ENCODE results near the gene NR3C2. TPM values are rescaled to one million over a fixed set of nuclear protein-coding genes. Genes with fewer than 3 reads are reported as not detected.

NR3C2 gene
- total and polyA plus RNA-seq, 4 donors, result 2.8 to 43.9 (median 11.5) TPM

GRCh38 chr4:148229798-148230197, 212.4 kb downstream of the NR3C2 start:
- ATAC-seq (ENCODE audit: insufficient read depth, low FRiP score), result no peak
- peaks cover 0 to 13% (median 0%) of the 10 kb centered on the region in 5 donors for H3K4me1 ChIP-seq (ENCODE audit: control insufficient read depth in 5 of 5, insufficient read depth in 5 of 5, low read length in 5 of 5)
- H3K27me3 ChIP-seq (ENCODE audit: control insufficient read depth in 3 of 3, insufficient read depth in 3 of 3, low read length in 2 of 3), result no peaks in the 10 kb centered on the region
- WGBS, 2 donors, result 76 to 86% methylated on average over 1 of the region's 1 CpG
- no peak overlapping the region for H3K4me3 ChIP-seq
- H3K9ac ChIP-seq (ENCODE audit: insufficient read depth in 1 of 2, low read length in 2 of 2), result no peak overlapping the region
- no peak for DNase-seq
- no peak overlapping the region for H3K27ac ChIP-seq (ENCODE audit: low read depth in 1 of 2, low read length in 1 of 2)
- H3K9me3 ChIP-seq (ENCODE audit: control insufficient read depth in 4 of 4, insufficient read depth in 3 of 4, low read length in 3 of 4), result no peaks in the 10 kb centered on the region
- TF ChIP-seq CTCF (IDR thresholded peaks at IDR 0.05; ENCODE audit: control extremely low read depth, extremely low read depth), result no peak
- peaks cover 0 to 3% (median 0%) of the 10 kb centered on the region in 4 donors for H3K36me3 ChIP-seq (ENCODE audit: control insufficient read depth in 4 of 4, insufficient read depth in 4 of 4, low read length in 4 of 4)

- TF ChIP-seq CTCF (IDR thresholded peaks at IDR 0.05; ENCODE audit: control extremely low read depth, extremely low read depth), result no peak
- Histone ChIP-seq H3K9me3 (ENCODE audit: control insufficient read depth in 4 of 4, insufficient read depth in 3 of 4, low read length in 3 of 4) (no peaks in the 10 kb centered on the region), H3K36me3 (ENCODE audit: control insufficient read depth in 4 of 4, insufficient read depth in 4 of 4, low read length in 4 of 4) (peaks cover 0 to 3% (median 0%) of the 10 kb centered on the region in 4 donors), H3K9ac (ENCODE audit: insufficient read depth in 1 of 2, low read length in 2 of 2) (no peak overlapping the region), H3K4me3 (no peak overlapping the region), H3K27me3 (ENCODE audit: control insufficient read depth in 3 of 3, insufficient read depth in 3 of 3, low read length in 2 of 3) (no peaks in the 10 kb centered on the region), H3K27ac (ENCODE audit: low read depth in 1 of 2, low read length in 1 of 2) (no peak overlapping the region), H3K4me1 (ENCODE audit: control insufficient read depth in 5 of 5, insufficient read depth in 5 of 5, low read length in 5 of 5) (peaks cover 0 to 17% (median 0%) of the 10 kb centered on the region in 5 donors)
- WGBS, 2 donors, result 90 to 96% methylated on average over 4 of the region's 4 CpGs
- ATAC-seq (ENCODE audit: insufficient read depth, low FRiP score) (no peak), DNase-seq (no peak)
Observed at GRCh38 chr4:148229028-148229427, 213.2 kb downstream of the NR3C2 start.

- Histone ChIP-seq H3K4me3 (no peak overlapping the region), H3K27me3 (ENCODE audit: control insufficient read depth in 3 of 3, insufficient read depth in 3 of 3, low read length in 2 of 3) (no peaks in the 10 kb centered on the region), H3K9me3 (ENCODE audit: control insufficient read depth in 4 of 4, insufficient read depth in 3 of 4, low read length in 3 of 4) (no peaks in the 10 kb centered on the region), H3K27ac (ENCODE audit: low read depth in 1 of 2, low read length in 1 of 2) (no peak overlapping the region), H3K4me1 (ENCODE audit: control insufficient read depth in 5 of 5, insufficient read depth in 5 of 5, low read length in 5 of 5) (peaks cover 0 to 21% (median 0%) of the 10 kb centered on the region in 5 donors), H3K9ac (ENCODE audit: insufficient read depth in 1 of 2, low read length in 2 of 2) (no peak overlapping the region), H3K36me3 (ENCODE audit: control insufficient read depth in 4 of 4, insufficient read depth in 4 of 4, low read length in 4 of 4) (peaks cover 0 to 2% (median 0%) of the 10 kb centered on the region in 4 donors)
- TF ChIP-seq CTCF (IDR thresholded peaks at IDR 0.05; ENCODE audit: control extremely low read depth, extremely low read depth), result no peak
- DNase-seq, result no peak
- WGBS, 2 donors, result 94 to 98% methylated on average over 5 of the region's 5 CpGs
- ATAC-seq (ENCODE audit: insufficient read depth, low FRiP score), result no peak
Observed at GRCh38 chr4:148227147-148227546, 215.1 kb downstream of the NR3C2 start.

GRCh38 chr4:148226341-148226740, 215.9 kb downstream of the NR3C2 start:
- DNase-seq (no peak), ATAC-seq (ENCODE audit: insufficient read depth, low FRiP score) (no peak)
- H3K27me3 ChIP-seq (ENCODE audit: control insufficient read depth in 3 of 3, insufficient read depth in 3 of 3, low read length in 2 of 3), result no peaks in the 10 kb centered on the region
- no peak overlapping the region for H3K27ac ChIP-seq (ENCODE audit: low read depth in 1 of 2, low read length in 1 of 2)
- WGBS, 2 donors, result 97 to 98% methylated on average over 1 of the region's 1 CpG
- H3K9ac ChIP-seq (ENCODE audit: insufficient read depth in 1 of 2, low read length in 2 of 2), result no peak overlapping the region
- H3K36me3 ChIP-seq (ENCODE audit: control insufficient read depth in 4 of 4, insufficient read depth in 4 of 4, low read length in 4 of 4), result peaks cover 0 to 2% (median 0%) of the 10 kb centered on the region in 4 donors
- no peaks in the 10 kb centered on the region for H3K9me3 ChIP-seq (ENCODE audit: control insufficient read depth in 4 of 4, insufficient read depth in 3 of 4, low read length in 3 of 4)
- TF ChIP-seq CTCF (IDR thresholded peaks at IDR 0.05; ENCODE audit: control extremely low read depth, extremely low read depth), result no peak
- peaks cover 0 to 21% (median 0%) of the 10 kb centered on the region in 5 donors for H3K4me1 ChIP-seq (ENCODE audit: control insufficient read depth in 5 of 5, insufficient read depth in 5 of 5, low read length in 5 of 5)
- no peak overlapping the region for H3K4me3 ChIP-seq

All from lung (tissue), 12 donors.